Vagina (tissue), 2 donors: ENCODE data around the gene MYL5.

Source experiments
- POLR2AphosphoS5 ChIP-seq, 2 donors: sonication (generic); formaldehyde crosslinking; IDR thresholded peaks; one replicate each; pipeline ENCODE4 v1.9.0; 2017; ENCODE audit warnings: antibody characterized with exemption in 2 of 2, mild to moderate bottlenecking in 2 of 2, low read depth in 1 of 2; ENCODE audit not compliant: insufficient read depth in 1 of 2
- TF ChIP-seq, protein P1 (sequence below), 3 experiments: fragments of 450-650 bp in 2 of 3; fragments of 200-600 bp in 1 of 3; sonication (generic) in 1 of 3; IDR thresholded peaks; one replicate each; pipeline ENCODE4 v1.5.1; 2017 to 2019; ENCODE audit warnings: antibody characterized with exemption in 3 of 3, mild to moderate bottlenecking in 2 of 3, moderate library complexity in 2 of 3

DNA sequence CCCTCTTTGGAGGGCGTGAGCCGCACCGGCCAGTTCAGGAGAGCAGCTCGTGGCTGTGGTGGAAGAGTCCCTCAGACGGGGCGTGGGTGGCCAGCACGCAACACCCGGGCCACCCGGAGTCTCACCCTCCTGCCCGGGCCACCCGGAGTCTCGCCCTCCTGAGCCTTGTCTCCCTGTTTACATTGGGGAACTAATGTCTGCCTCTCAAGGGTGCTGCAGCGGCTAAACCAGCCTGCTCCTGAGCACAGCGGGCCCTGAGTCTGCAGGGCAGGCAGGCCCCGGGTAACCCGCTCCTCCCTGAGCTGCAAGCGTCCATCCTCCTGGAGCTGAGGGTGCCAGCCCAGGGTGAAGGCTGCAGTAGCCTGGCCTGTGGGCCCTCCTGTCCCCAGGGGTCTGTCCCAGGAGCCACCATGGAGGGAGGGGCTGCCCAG lies 46.0 kb upstream of the MYL5 start:
- TF ChIP-seq, protein P1, sequence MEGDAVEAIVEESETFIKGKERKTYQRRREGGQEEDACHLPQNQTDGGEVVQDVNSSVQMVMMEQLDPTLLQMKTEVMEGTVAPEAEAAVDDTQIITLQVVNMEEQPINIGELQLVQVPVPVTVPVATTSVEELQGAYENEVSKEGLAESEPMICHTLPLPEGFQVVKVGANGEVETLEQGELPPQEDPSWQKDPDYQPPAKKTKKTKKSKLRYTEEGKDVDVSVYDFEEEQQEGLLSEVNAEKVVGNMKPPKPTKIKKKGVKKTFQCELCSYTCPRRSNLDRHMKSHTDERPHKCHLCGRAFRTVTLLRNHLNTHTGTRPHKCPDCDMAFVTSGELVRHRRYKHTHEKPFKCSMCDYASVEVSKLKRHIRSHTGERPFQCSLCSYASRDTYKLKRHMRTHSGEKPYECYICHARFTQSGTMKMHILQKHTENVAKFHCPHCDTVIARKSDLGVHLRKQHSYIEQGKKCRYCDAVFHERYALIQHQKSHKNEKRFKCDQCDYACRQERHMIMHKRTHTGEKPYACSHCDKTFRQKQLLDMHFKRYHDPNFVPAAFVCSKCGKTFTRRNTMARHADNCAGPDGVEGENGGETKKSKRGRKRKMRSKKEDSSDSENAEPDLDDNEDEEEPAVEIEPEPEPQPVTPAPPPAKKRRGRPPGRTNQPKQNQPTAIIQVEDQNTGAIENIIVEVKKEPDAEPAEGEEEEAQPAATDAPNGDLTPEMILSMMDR (IDR thresholded peaks at IDR 0.05): no peak
- TF ChIP-seq POLR2AphosphoS5 (IDR thresholded peaks at IDR 0.05; ENCODE audit: insufficient read depth in 1 of 2, low read depth in 1 of 2): no peak
